WTC11 (cell line): ENCODE measurements around the gene CLTA. TPM values are rescaled to one million over a fixed set of nuclear protein-coding genes. Genes with fewer than 3 reads are reported as not detected.

ENCODE experiments used
- ATAC-seq: fragments of 200-7000 bp; cut with Tn5 transposase; 2 replicates; pipeline ENCODE4 v1.10.0; 2021; ENCODE audit warnings: mild to moderate bottlenecking, moderate library complexity
- CTCF ChIA-PET: fragments of 300-600 bp; sonication (Branson Sonifier 250); formaldehyde crosslinking; loops from one replicate; lab custom pipeline; 2021; ENCODE audit warnings: antibody characterized with exemption; lab: Charles Lee
- POLR2A ChIA-PET: fragments of 350-600 bp; sonication (Branson Sonifier 250); formaldehyde crosslinking; loops from one replicate; lab custom pipeline; 2021; ENCODE audit warnings: antibody characterized with exemption; lab: Charles Lee
- DNase-seq: peaks from one replicate; pipeline ENCODE4 v3.0.0; 2021; ENCODE audit warnings: low spot score
- H3K27ac Mint-ChIP-seq: 2 replicates; pipeline ENCODE4 v1.8.0; 2021; ENCODE audit warnings: mixed read lengths
- H3K27me3 Mint-ChIP-seq: 2 replicates; pipeline ENCODE4 v1.8.0; 2021; ENCODE audit warnings: low read depth, mild to moderate bottlenecking, moderate library complexity, mixed read lengths
- H3K36me3 Mint-ChIP-seq: 2 replicates; pipeline ENCODE4 v1.8.0; 2021; ENCODE audit warnings: mixed read lengths
- H3K4me1 Mint-ChIP-seq: 2 replicates; pipeline ENCODE4 v1.8.0; 2022; ENCODE audit warnings: mixed read lengths
- H3K4me3 Mint-ChIP-seq: 2 replicates; pipeline ENCODE4 v1.8.0; 2021; ENCODE audit warnings: mild to moderate bottlenecking, moderate library complexity, mixed read lengths
- H3K9me3 Mint-ChIP-seq: 2 replicates; pipeline ENCODE4 v1.8.0; 2021; ENCODE audit warnings: mixed read lengths
- ATF2 ChIP-seq: sonication (generic); formaldehyde crosslinking; IDR thresholded peaks from 2 replicates; pipeline ENCODE4 v1.8.1; 2022; ENCODE audit warnings: low read depth, missing genetic modification reagents, borderline replicate concordance
- ATF6 ChIP-seq: sonication (generic); formaldehyde crosslinking; IDR thresholded peaks from 2 replicates; pipeline ENCODE4 v1.8.1; 2023; ENCODE audit warnings: mild to moderate bottlenecking, missing genetic modification reagents
- ETV6 ChIP-seq: sonication (generic); formaldehyde crosslinking; IDR thresholded peaks from 2 replicates; pipeline ENCODE4 v1.8.1; 2022; ENCODE audit warnings: mild to moderate bottlenecking, missing genetic modification reagents
- MLX ChIP-seq: sonication (generic); formaldehyde crosslinking; IDR thresholded peaks from 2 replicates; pipeline ENCODE4 v1.8.1; 2023; ENCODE audit warnings: mild to moderate bottlenecking, missing genetic modification reagents, moderate library complexity
- MXD4 ChIP-seq: fragments of 250-450 bp; sonication (Bioruptor Pico); IDR thresholded peaks from 2 replicates; pipeline ENCODE4 v1.8.0; 2021; ENCODE audit warnings: mild to moderate bottlenecking, moderate library complexity, borderline replicate concordance
- MYBL2 ChIP-seq: sonication (generic); formaldehyde crosslinking; IDR thresholded peaks from 2 replicates; pipeline ENCODE4 v1.8.1; 2023; ENCODE audit warnings: mild to moderate bottlenecking, moderate library complexity, missing genetic modification reagents
- NFATC4 ChIP-seq: fragments of 250-450 bp; sonication (Bioruptor Pico); IDR thresholded peaks from 2 replicates; pipeline ENCODE4 v1.9.0; 2021; ENCODE audit warnings: mild to moderate bottlenecking
- NFE2L1 ChIP-seq: sonication (generic); formaldehyde crosslinking; IDR thresholded peaks from 2 replicates; pipeline ENCODE4 v1.8.1; 2023; ENCODE audit warnings: missing genetic modification reagents
- NR1H2 ChIP-seq: sonication (generic); formaldehyde crosslinking; IDR thresholded peaks from 2 replicates; pipeline ENCODE4 v1.9.0; 2021; ENCODE audit warnings: mild to moderate bottlenecking, moderate library complexity, missing genetic modification reagents
- NR2C2 ChIP-seq: sonication (generic); formaldehyde crosslinking; IDR thresholded peaks from 2 replicates; pipeline ENCODE4 v1.8.0; 2022; ENCODE audit warnings: mild to moderate bottlenecking, missing genetic modification reagents
- STAT6 ChIP-seq: sonication (generic); formaldehyde crosslinking; conservative IDR thresholded peaks from 2 replicates; pipeline ENCODE4 v1.8.1; 2023; ENCODE audit warnings: mild to moderate bottlenecking, low read depth, missing genetic modification reagents, moderate library complexity
- ZNF219 ChIP-seq: sonication (generic); formaldehyde crosslinking; IDR thresholded peaks from 2 replicates; pipeline ENCODE4 v1.8.0; 2023; ENCODE audit warnings: missing genetic modification reagents, mild to moderate bottlenecking, borderline replicate concordance
- ZNF317 ChIP-seq: sonication (generic); formaldehyde crosslinking; IDR thresholded peaks from 2 replicates; pipeline ENCODE4 v1.8.1; 2023; ENCODE audit warnings: low read depth, mild to moderate bottlenecking, moderate library complexity, missing genetic modification reagents, borderline replicate concordance
- ZNF396 ChIP-seq: fragments of 250-450 bp; sonication (Bioruptor Pico); IDR thresholded peaks from 2 replicates; pipeline ENCODE4 v1.8.0; 2021; ENCODE audit warnings: mild to moderate bottlenecking, moderate library complexity, borderline replicate concordance
- ZNF671 ChIP-seq: fragments of 250-450 bp; sonication (Bioruptor Pico); IDR thresholded peaks from 2 replicates; pipeline ENCODE4 v1.8.0; 2021; ENCODE audit warnings: mild to moderate bottlenecking
- ZSCAN18 ChIP-seq: fragments of 250-450 bp; sonication (Bioruptor Pico); IDR thresholded peaks from 2 replicates; pipeline ENCODE4 v2.1.2; 2022; ENCODE audit warnings: mild to moderate bottlenecking, moderate library complexity
- total RNA-seq: library from RNA; stranded (reverse); gene quantifications from 3 replicates; pipeline ENCODE4 v1.2.3, GENCODE V29; 2021
- TF ChIP-seq, protein P1 (sequence below): fragments of 250-450 bp; sonication (Bioruptor Pico); IDR thresholded peaks from 2 replicates; pipeline ENCODE4 v1.9.0; 2021; ENCODE audit warnings: mild to moderate bottlenecking
- TF ChIP-seq, protein P2 (sequence below): sonication (generic); formaldehyde crosslinking; IDR thresholded peaks from 2 replicates; pipeline ENCODE4 v1.8.1; 2022; ENCODE audit warnings: mild to moderate bottlenecking, missing genetic modification reagents, moderate library complexity, borderline replicate concordance

The CLTA gene
- total RNA-seq, 1 experiment from 2014 or later = 213 TPM

GRCh38 chr9:36164989-36165388, 25.7 kb upstream of the CLTA start:
- no peak for TF ChIP-seq MLX (CRISPR knock-in tag)
- no peak for TF ChIP-seq ZNF396 (CRISPR knock-in tag)
- no peak for TF ChIP-seq ZNF671 (CRISPR knock-in tag)
- TF ChIP-seq NFATC4 (CRISPR knock-in tag) = no peak
- TF ChIP-seq ZNF219 (CRISPR knock-in tag) = no peak
- TF ChIP-seq, protein P1, sequence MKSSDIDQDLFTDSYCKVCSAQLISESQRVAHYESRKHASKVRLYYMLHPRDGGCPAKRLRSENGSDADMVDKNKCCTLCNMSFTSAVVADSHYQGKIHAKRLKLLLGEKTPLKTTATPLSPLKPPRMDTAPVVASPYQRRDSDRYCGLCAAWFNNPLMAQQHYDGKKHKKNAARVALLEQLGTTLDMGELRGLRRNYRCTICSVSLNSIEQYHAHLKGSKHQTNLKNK (CRISPR knock-in tag) = no peak
- no peak for TF ChIP-seq MXD4 (CRISPR knock-in tag)
- no peak for TF ChIP-seq NR2C2 (CRISPR knock-in tag)
- TF ChIP-seq ATF6 = no peak
- TF ChIP-seq ZNF317 (CRISPR knock-in tag) = no peak
- TF ChIP-seq, protein P2, sequence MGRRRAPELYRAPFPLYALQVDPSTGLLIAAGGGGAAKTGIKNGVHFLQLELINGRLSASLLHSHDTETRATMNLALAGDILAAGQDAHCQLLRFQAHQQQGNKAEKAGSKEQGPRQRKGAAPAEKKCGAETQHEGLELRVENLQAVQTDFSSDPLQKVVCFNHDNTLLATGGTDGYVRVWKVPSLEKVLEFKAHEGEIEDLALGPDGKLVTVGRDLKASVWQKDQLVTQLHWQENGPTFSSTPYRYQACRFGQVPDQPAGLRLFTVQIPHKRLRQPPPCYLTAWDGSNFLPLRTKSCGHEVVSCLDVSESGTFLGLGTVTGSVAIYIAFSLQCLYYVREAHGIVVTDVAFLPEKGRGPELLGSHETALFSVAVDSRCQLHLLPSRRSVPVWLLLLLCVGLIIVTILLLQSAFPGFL = no peak
- TF ChIP-seq ETV6 = no peak
- Mint-ChIP-seq H3K27ac (peak overlapping the region; percentile 88), H3K27me3 (peaks cover 7% of the 10 kb centered on the region), H3K4me1 (peaks cover 49% of the 10 kb centered on the region), H3K36me3 (no peaks in the 10 kb centered on the region), H3K9me3 (no peaks in the 10 kb centered on the region), H3K4me3 (peak overlapping the region; percentile 22; the same call in 1 of the 2 replicates)
- POLR2A ChIA-PET = interaction anchor here (3.3 kb wide), 1 partner anchor 25 kb away, joined by 24 read pairs; the partner anchor contains the start of gene CLTA
- DNase-seq (no peak), ATAC-seq (no peak)
- CTCF ChIA-PET = interaction anchor here (0.7 to 5.3 kb wide), 12 partner anchors 10 to 1552 kb away, joined by 3 to 131 read pairs (median 8); partner anchors contain the start of genes CLTA and GLIPR2

GRCh38 chr9:36165826-36166167, 24.9 kb upstream of the CLTA start:
- peaks cover 7% of the 10 kb centered on the region for H3K27me3 Mint-ChIP-seq
- ATAC-seq (no peak; the same call in 1 of the 2 replicates), DNase-seq (no peak)
- peak overlapping the region; percentile 33; the same call in 1 of the 2 replicates for H3K4me3 Mint-ChIP-seq
- CTCF ChIA-PET = interaction anchor here (0.6 to 5.3 kb wide), 28 partner anchors 14 to 1994 kb away, joined by 3 to 131 read pairs (median 5); partner anchors contain the start of genes CLTA, GLIPR2 and RECK
- H3K9me3 Mint-ChIP-seq = no peaks in the 10 kb centered on the region
- POLR2A ChIA-PET = interaction anchor here (0.8 to 3.3 kb wide), 3 partner anchors 25 to 29 kb away, joined by 3 to 24 read pairs (median 7); partner anchors contain the start of genes CLTA and GLIPR2
- H3K4me1 Mint-ChIP-seq = peaks cover 49% of the 10 kb centered on the region
- TF ChIP-seq MYBL2 (no peak), STAT6 (CRISPR knock-in tag) (no peak), ZNF219 (CRISPR knock-in tag) (no peak), NFE2L1 (CRISPR knock-in tag) (no peak), ATF2 (no peak), ZSCAN18 (CRISPR knock-in tag) (no peak), NR1H2 (CRISPR knock-in tag) (no peak)
- TF ChIP-seq, protein P2 = no peak
- H3K27ac Mint-ChIP-seq = no peak overlapping the region
- no peaks in the 10 kb centered on the region for H3K36me3 Mint-ChIP-seq
